ENCODE measurements around the gene INPP5A. TPM values are rescaled to one million over a fixed set of nuclear protein-coding genes. Genes with fewer than 3 reads are reported as not detected.

The INPP5A gene
- total and polyA plus RNA-seq, 2 of the 13 experiments (the other 11 are each of a cell fraction or from before 2014, with no cell fraction given): 17.5 to 37.9 TPM

DNA sequence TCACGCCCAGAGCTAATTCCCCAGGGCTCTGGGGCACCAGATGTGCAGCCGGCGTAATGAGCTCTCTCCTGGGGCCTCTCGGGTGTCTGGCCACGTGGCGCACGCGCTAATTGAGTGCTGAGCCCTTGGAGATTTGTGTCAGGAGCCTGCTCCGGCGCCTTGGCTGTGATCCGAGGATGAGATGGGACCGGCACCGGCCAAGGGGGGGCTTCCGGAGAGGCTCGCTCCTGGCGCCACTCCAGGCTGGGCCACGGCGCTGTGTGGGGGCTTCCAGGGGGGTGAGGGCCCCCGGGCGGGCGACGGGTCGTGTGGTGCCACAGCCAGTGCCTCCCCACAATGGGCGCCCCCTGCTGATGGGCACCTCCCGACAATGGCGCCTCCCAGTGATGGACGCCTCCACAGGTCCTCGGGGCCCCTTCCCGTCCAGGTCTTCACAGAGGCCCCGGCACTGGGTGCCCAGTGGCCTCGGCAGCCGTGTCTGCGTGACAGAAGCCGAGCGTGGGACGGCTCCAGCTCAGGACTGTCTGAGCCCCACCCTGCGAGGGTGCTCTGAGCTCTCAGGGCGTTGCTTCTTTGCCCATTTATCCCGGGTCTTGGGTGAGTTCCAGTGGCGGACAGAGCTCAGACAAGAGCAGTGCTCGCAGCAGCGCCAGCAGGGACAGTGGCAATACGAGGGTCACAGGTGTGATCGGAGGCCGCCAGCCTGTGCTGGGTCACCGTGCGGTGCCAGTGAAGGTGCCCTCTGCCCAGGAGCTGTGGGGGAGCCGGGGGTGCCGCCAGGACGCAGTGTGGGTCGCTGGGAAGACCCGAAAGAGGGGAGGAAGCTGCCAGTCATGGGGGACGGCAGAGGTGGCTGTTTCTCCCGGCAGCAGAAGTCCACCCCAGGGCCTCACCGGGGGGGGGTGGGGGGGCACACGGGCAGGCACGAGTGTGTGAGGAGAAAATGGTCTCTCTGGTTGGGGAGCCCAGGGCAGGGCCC is 256.6 kb downstream of the INPP5A start:
- ATAC-seq (peak; percentile 35), DNase-seq (ENCODE audit: low spot score) (no peak), FAIRE-seq (no peak)
- Histone ChIP-seq H3K27ac (ENCODE audit: extremely low read length, insufficient read depth, low read length) (no peak overlapping the region), H3K9ac (ENCODE audit: insufficient read depth, low read depth, low read length) (no peak overlapping the region), H3K27me3 (ENCODE audit: control insufficient read depth in 1 of 2, insufficient read depth in 2 of 2, low read length in 2 of 2) (peaks cover 13 to 64% of the 10 kb centered on the region in 2 experiments), H4K20me1 (ENCODE audit: insufficient read depth, low read length) (no peaks in the 10 kb centered on the region), H3K4me1 (ENCODE audit: insufficient read depth, low read length) (no peaks in the 10 kb centered on the region), H2AFZ (ENCODE audit: low read length) (no peak overlapping the region), H3K79me2 (ENCODE audit: insufficient read depth, low read length) (no peaks in the 10 kb centered on the region), H3K4me2 (ENCODE audit: low read depth, low read length) (peak overlapping the region; percentile 23; the same call in 1 of the 2 replicates), H3K9me3 (ENCODE audit: low read length) (no peaks in the 10 kb centered on the region), H3K4me3 (replicated peaks in 1 of 3; ENCODE audit: insufficient read depth in 1 of 3, low read depth in 2 of 3, low read length in 3 of 3) (no peak overlapping the region; a peak in 1 of 6 replicates), H3K36me3 (replicated peaks in 1 of 2; ENCODE audit: control insufficient read depth in 1 of 2, insufficient read depth in 2 of 2, low read length in 2 of 2) (no peaks in the 10 kb centered on the region)
- ChIA-PET POLR2A (no interaction called here), CTCF (ENCODE audit: low intra/inter-chr PET ratio, low total read pairs) (interaction anchor here (2.3 kb wide), 1 partner anchor 140 kb away, joined by 9 read pairs; no protein-coding TSS in a partner anchor)
- intact Hi-C loops (cut with micrococcal nuclease; ENCODE audit: unreplicated experiment) (no loop called here), in situ Hi-C loops (cut with HindIII; ENCODE audit: extremely low pct_ligation_motif_present, low pct_unique_long_range_greater_than_20kb) (no loop called here)
- BruUV-seq (replicated peaks): no TSS peak
- WGBS (ENCODE audit: low lambda C conversion rate): 33% methylated on average over 11 of the region's 57 CpGs
- TF ChIP-seq, protein P1, sequence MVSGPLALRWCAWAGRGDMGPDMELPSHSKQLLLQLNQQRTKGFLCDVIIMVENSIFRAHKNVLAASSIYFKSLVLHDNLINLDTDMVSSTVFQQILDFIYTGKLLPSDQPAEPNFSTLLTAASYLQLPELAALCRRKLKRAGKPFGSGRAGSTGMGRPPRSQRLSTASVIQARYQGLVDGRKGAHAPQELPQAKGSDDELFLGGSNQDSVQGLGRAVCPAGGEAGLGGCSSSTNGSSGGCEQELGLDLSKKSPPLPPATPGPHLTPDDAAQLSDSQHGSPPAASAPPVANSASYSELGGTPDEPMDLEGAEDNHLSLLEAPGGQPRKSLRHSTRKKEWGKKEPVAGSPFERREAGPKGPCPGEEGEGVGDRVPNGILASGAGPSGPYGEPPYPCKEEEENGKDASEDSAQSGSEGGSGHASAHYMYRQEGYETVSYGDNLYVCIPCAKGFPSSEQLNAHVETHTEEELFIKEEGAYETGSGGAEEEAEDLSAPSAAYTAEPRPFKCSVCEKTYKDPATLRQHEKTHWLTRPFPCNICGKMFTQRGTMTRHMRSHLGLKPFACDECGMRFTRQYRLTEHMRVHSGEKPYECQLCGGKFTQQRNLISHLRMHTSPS (CRISPR knock-in tag; IDR thresholded peaks at IDR 0.05; ENCODE audit: low read depth): no peak
- TF ChIP-seq, protein P2, sequence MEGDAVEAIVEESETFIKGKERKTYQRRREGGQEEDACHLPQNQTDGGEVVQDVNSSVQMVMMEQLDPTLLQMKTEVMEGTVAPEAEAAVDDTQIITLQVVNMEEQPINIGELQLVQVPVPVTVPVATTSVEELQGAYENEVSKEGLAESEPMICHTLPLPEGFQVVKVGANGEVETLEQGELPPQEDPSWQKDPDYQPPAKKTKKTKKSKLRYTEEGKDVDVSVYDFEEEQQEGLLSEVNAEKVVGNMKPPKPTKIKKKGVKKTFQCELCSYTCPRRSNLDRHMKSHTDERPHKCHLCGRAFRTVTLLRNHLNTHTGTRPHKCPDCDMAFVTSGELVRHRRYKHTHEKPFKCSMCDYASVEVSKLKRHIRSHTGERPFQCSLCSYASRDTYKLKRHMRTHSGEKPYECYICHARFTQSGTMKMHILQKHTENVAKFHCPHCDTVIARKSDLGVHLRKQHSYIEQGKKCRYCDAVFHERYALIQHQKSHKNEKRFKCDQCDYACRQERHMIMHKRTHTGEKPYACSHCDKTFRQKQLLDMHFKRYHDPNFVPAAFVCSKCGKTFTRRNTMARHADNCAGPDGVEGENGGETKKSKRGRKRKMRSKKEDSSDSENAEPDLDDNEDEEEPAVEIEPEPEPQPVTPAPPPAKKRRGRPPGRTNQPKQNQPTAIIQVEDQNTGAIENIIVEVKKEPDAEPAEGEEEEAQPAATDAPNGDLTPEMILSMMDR (CRISPR knock-in tag; IDR thresholded peaks at IDR 0.05): peak; percentile 54

Data from HepG2 (cell line).